OCI-LY3 (cell line): ENCODE results near the gene MAST2.

Source experiments
- CTCF ChIP-seq: fragments of 200-600, 300-600 bp; sonication (generic); IDR thresholded peaks from 2 replicates; pipeline ENCODE4 v1.5.1; 2014; ENCODE audit warnings: antibody characterized with exemption, low read length, low read depth
- EZH2phosphoT487 ChIP-seq: fragments of 200-600 bp; shearing (Covaris generic); IDR thresholded peaks from 2 replicates; pipeline ENCODE4 v1.6.1; 2018; ENCODE audit warnings: antibody characterized with exemption, mixed run types, low read depth

- no peak for TF ChIP-seq CTCF
- TF ChIP-seq EZH2phosphoT487 = no peak
Observed at GRCh38 chr1:45876000-45876617, 72.7 kb downstream of the MAST2 start.
